GM23338 (cell line): ENCODE data around the gene IL17A.

Experiments
- CREB1 ChIP-seq: fragments of 250-450 bp; sonication (Bioruptor Pico); IDR thresholded peaks from 2 replicates; pipeline ENCODE4 v1.5.0; 2020; ENCODE audit warnings: low read depth, mild to moderate bottlenecking, moderate library complexity
- CTCF ChIP-seq, 2 experiments: fragments of 200-600 bp in 1 of 2; sonication (generic) in 1 of 2; conservative IDR thresholded peaks; 2 replicates each; pipeline versions ENCODE4 v1.5.1 to v1.6.1; 2016 to 2017; ENCODE audit warnings: antibody characterized with exemption in 2 of 2, low read depth in 2 of 2, mild to moderate bottlenecking in 2 of 2, moderate library complexity in 1 of 2
- EZH2 ChIP-seq: fragments of 200-600 bp; sonication (generic); IDR thresholded peaks from one replicate; pipeline ENCODE4 v1.8.0; 2017; ENCODE audit warnings: antibody characterized with exemption, mild to moderate bottlenecking, low read depth; ENCODE audit not compliant: unreplicated experiment
- EZH2phosphoT487 ChIP-seq: fragments of 200-600 bp; sonication (generic); IDR thresholded peaks from one replicate; pipeline ENCODE4 v1.8.1; 2018; ENCODE audit warnings: antibody characterized with exemption; ENCODE audit not compliant: unreplicated experiment
- JUNB ChIP-seq: IDR thresholded peaks from one replicate; pipeline ENCODE4 v1.6.1; 2016; ENCODE audit warnings: antibody characterized with exemption; ENCODE audit not compliant: unreplicated experiment
- POLR2AphosphoS5 ChIP-seq: IDR thresholded peaks from 2 replicates; pipeline ENCODE4 v1.6.1; 2016; ENCODE audit warnings: antibody characterized with exemption, low read depth
- REST ChIP-seq: IDR thresholded peaks from one replicate; pipeline ENCODE4 v1.6.1; 2018; ENCODE audit warnings: antibody characterized with exemption; ENCODE audit not compliant: unreplicated experiment
- ZNF114 ChIP-seq: fragments of 250-450 bp; sonication (Bioruptor Pico); IDR thresholded peaks from 2 replicates; pipeline ENCODE4 v1.5.0; 2020; ENCODE audit warnings: mild to moderate bottlenecking, moderate library complexity
- ZNF331 ChIP-seq: fragments of 250-450 bp; sonication (Bioruptor Pico); IDR thresholded peaks from 2 replicates; pipeline ENCODE4 v1.5.0; 2020; ENCODE audit warnings: low read depth, mild to moderate bottlenecking, moderate library complexity

GRCh38 chr6:52233975-52234823, 48.0 kb downstream of the IL17A start:
- no peak for TF ChIP-seq EZH2
- peak; percentile 69 to 91 for TF ChIP-seq CTCF (conservative IDR thresholded peaks at IDR 0.05; ENCODE audit: low read depth in 2 of 2)
- TF ChIP-seq JUNB: no peak
- TF ChIP-seq POLR2AphosphoS5: no peak
- TF ChIP-seq ZNF331 (CRISPR knock-in tag): no peak
- TF ChIP-seq EZH2phosphoT487: no peak
- no peak for TF ChIP-seq REST
- no peak for TF ChIP-seq ZNF114 (CRISPR knock-in tag)
- TF ChIP-seq CREB1 (CRISPR knock-in tag): no peak
